Esophagus (tissue), 2 donors: Measurements from ENCODE around the gene MT3. TPM values are rescaled to one million over a fixed set of nuclear protein-coding genes. Genes with fewer than 3 reads are reported as not detected.
"Not testable (repeated sequence)": the region's sequence is repeated elsewhere in the genome, so short reads cannot be mapped to it uniquely, and the experiment has no call there.

Experiments
- H3K27ac ChIP-seq, 2 donors: one replicate each; pipeline ENCODE4 v1.5.1; 2013; ENCODE audit warnings: low read depth in 2 of 2, mild to moderate bottlenecking in 2 of 2, inconsistent platforms in 1 of 2, low read length in 1 of 2, moderate library complexity in 1 of 2
- H3K27me3 ChIP-seq, 2 donors: one replicate each; pipeline ENCODE4 v1.6.1; 2013; ENCODE audit warnings: low read length in 2 of 2, control low read depth in 1 of 2, mild to moderate bottlenecking in 1 of 2; ENCODE audit not compliant: insufficient read depth in 2 of 2, control insufficient read depth in 1 of 2
- H3K36me3 ChIP-seq, 2 donors: one replicate each; pipeline ENCODE4 v1.6.1; 2013; ENCODE audit warnings: low read length in 1 of 2; ENCODE audit not compliant: control insufficient read depth in 2 of 2, insufficient read depth in 2 of 2
- H3K4me1 ChIP-seq, 2 donors: one replicate each; pipeline ENCODE4 v1.6.1; 2013; ENCODE audit warnings: low read length in 1 of 2; ENCODE audit not compliant: control insufficient read depth in 2 of 2, insufficient read depth in 2 of 2
- H3K4me3 ChIP-seq, 2 donors: one replicate each; pipeline ENCODE4 v1.5.1; 2013; ENCODE audit warnings: low read length in 2 of 2, mild to moderate bottlenecking in 2 of 2, low read depth in 1 of 2, moderate library complexity in 1 of 2
- H3K9me3 ChIP-seq, 2 donors: one replicate each; pipeline ENCODE4 v1.6.1; 2013; ENCODE audit warnings: mild to moderate bottlenecking in 2 of 2, low read depth in 1 of 2, low read length in 1 of 2, moderate library complexity in 1 of 2; ENCODE audit not compliant: control insufficient read depth in 2 of 2, insufficient read depth in 1 of 2
- WGBS, 2 donors: extraction: QIAGEN DNeasy Blood & Tissue Kit; methylation state at CpG; one replicate each; pipeline ENCODE4 v1.1.7; 2013; 5-methylcytosine and 5-hydroxymethylcytosine counted together
- polyA plus RNA-seq, 2 donors: library from polyadenylated mRNA; stranded (reverse); fragments of 200-250 nt; gene quantifications; one replicate each; pipeline ENCODE4 v1.2.3, GENCODE V29; 2013
- donor health status: healthy with polysubstance abuse.
- donor health status: Bipolar disorder and iron deficiency.

The MT3 gene
- polyA plus RNA-seq, 2 donors, result 0.67 to 0.96 TPM

DNA sequence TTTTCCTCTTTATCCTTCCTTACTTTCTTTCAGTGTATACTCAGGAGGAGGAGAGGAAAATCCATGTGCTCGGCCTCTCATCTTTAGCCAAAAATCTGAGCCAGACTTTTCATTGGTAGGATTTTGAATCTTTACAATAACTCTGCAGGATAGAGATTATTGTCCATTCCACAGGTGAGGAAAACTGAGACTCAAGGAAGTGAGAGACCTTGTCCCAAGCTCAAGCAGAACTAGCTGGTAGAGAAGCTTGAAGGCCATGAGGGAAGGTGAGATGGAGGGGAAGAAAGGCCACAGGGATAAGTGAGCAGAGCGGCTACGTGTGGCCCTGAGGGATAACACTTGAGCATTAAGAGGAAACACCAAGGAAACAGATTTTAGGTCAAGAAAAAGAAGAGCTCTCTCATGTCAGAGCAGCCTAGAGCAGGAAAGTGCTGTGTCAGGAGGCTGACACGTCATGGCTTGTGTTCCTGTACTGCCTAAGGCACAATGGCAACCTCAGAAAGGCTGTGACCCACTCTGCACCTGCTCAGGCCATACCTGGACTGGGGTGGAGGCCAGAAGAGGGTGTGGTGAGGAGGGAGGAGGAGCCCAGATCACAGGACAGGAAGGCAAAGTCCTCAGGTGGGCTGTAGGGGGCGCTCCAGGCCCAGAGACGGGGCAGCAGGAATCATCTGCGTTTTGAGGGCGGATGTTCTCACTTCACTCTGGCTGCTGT is 12.6 kb upstream of the MT3 start:
- Histone ChIP-seq H3K4me3 (no peak overlapping the region), H3K27ac (peak overlapping the region; percentile 32 to 76), H3K9me3 (no peaks in the 10 kb centered on the region), H3K36me3 (no peaks in the 10 kb centered on the region), H3K4me1 (peaks cover 0 to 4% of the 10 kb centered on the region in 2 donors), H3K27me3 (no peaks in the 10 kb centered on the region)
- 22 to 25% methylated on average over 8 of the region's 8 CpGs for WGBS, 2 donors

DNA sequence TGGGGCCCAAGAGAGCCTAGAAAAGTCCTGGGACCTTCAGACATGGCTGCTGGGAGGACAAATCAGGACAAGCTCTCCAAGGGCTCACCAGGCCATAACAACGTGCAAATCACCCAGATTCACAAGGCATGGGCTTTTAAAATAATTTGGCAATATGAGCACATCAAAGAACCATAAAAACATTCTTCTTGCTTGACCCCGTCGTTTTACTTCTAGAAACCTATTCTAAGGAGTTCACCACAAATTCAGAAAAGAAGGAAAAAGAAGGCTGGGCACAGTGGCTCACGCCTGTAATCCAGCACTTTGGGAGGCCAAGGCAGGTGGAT is 12.1 kb upstream of the MT3 start:
- WGBS, 2 donors, result 61 to 74% methylated on average over 4 of the region's 4 CpGs
- H3K36me3 ChIP-seq, result no peaks in the 10 kb centered on the region
- H3K9me3 ChIP-seq, result no peaks in the 10 kb centered on the region
- H3K27me3 ChIP-seq, result no peaks in the 10 kb centered on the region
- H3K4me1 ChIP-seq, result peaks cover 0 to 4% of the 10 kb centered on the region in 2 donors
- no peak overlapping the region for H3K27ac ChIP-seq
- no peak overlapping the region for H3K4me3 ChIP-seq

DNA sequence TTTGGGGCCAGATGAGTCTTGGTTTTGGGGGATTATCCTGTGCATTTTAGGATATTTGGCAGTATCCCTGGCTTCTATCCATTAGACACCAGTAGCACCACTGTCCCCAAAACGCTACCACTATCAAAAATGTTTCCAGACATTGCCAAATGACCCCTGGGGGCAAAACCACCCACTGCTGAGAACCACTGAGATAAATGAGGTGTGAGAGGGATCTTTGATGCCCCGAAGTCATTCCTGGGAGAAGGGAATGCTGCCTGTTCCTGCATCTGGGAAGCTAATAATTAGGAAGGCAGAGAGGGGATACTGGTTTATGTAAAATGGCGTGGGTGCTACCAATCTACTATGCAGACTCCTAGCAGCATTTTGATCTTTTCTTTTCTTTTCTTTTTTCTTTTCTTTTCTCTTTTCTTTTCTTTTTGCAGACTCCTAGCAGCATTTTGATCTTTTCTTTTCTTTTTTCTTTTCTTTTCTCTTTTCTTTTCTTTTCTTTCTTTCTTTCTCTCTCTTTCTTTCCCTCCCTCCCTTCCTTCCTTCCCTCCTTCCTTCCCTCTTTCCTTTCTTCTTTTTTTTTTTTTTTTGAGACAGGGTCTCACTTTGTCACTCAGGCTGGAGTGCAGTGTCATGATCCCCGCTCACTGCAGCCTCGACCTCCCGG is 8.8 kb upstream of the MT3 start:
- WGBS, 2 donors, result 80 to 81% methylated on average over 6 of the region's 6 CpGs
- no peak overlapping the region for H3K27ac ChIP-seq
- peaks cover 0 to 4% of the 10 kb centered on the region in 2 donors for H3K4me1 ChIP-seq
- H3K36me3 ChIP-seq, result no peaks in the 10 kb centered on the region
- no peak overlapping the region for H3K4me3 ChIP-seq
- no peaks in the 10 kb centered on the region for H3K27me3 ChIP-seq
- H3K9me3 ChIP-seq, result no peaks in the 10 kb centered on the region

DNA sequence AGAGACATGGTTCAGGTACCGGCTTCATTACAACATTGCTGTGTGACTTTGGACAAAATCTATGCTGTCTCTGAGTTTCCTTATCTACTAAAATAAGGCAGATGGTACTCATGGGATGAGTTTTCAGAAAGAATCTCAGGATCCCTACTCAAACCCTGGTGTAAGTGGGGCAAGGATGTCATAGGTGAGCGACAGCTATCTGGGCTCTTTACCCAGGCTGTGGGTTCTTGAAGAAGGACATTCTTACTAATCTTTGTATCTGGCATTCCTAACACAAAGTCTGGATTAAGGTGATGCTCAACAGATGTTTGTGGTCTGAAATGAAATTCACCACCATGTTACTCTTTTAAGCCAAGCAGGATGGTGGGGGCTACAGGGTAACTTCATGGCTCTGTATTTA is 6.4 kb upstream of the MT3 start:
- 98 to 100% methylated on average over 2 of the region's 2 CpGs for WGBS, 2 donors
- not testable (repeated sequence) for H3K4me1 ChIP-seq, H3K27ac ChIP-seq, H3K27me3 ChIP-seq, H3K9me3 ChIP-seq, H3K36me3 ChIP-seq, H3K4me3 ChIP-seq

DNA sequence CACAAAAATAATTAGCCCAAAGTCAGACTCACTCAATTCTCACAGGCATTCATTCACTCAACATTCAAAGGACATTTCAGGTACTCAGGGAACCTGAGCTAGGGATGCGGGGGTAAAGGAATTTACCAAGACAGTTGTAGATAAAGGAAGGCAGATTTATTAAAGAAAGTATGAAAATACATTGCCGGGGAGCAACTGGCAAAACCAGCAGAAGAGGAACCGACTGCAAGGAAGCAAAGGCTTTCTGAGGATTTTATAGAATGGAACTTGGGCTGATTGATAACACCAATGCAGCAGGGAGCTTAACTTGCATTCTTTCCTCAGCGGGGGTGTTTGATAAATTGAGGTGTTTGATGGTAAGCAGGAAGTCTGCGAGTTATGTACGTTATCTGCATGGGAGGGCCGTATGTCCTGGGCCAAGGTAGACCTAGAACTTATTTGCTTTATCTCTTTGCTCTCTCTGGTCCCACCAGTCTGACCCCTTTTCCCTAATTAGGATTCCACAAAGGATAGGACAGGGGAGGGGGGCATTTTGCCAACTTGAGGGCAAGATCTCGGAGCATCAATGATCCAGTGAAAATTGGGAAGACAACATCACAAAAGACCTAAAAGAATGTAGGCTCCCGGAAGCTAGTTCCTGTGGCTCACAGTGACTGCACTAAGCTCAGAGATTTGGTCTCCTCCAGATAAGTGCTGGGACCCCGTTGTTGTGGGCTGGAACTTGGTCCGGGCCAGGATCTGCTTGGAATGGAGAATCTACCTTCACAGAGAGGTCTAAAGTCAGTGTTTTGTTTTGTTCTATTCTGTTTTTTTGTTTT is 5.8 kb upstream of the MT3 start:
- Histone ChIP-seq H3K27ac (no peak overlapping the region), H3K4me1 (no peaks in the 10 kb centered on the region), H3K27me3 (no peaks in the 10 kb centered on the region), H3K36me3 (no peaks in the 10 kb centered on the region), H3K4me3 (no peak overlapping the region), H3K9me3 (no peaks in the 10 kb centered on the region)
- WGBS, 2 donors, result 69 to 79% methylated on average over 11 of the region's 11 CpGs

DNA sequence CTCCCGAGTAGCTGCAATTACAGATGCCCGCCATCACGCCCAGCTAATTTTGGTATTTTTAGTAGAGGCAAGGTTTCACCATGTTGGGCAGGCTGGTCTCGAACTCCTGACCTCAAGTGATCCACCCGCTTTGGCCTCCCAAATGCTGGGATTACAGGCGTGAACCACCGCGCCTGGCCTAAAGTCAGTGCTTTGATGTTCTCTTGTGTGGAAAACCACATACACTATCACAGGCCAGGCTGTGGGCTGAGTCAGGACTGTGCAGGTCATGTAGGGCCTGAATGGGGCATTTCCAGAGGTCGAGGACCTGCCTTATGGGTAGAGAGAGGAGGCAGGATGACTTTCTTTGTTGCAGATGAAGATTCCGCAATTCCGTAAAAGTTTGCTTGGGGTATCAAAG is 5.1 kb upstream of the MT3 start:
- Histone ChIP-seq H3K9me3 (no peaks in the 10 kb centered on the region), H3K27ac (no peak overlapping the region), H3K4me1 (peaks cover 3 to 4% of the 10 kb centered on the region in 2 donors), H3K36me3 (no peaks in the 10 kb centered on the region), H3K27me3 (peaks cover 0 to under 1% of the 10 kb centered on the region in 2 donors), H3K4me3 (no peak overlapping the region)
- 85 to 90% methylated on average over 11 of the region's 11 CpGs for WGBS, 2 donors

DNA sequence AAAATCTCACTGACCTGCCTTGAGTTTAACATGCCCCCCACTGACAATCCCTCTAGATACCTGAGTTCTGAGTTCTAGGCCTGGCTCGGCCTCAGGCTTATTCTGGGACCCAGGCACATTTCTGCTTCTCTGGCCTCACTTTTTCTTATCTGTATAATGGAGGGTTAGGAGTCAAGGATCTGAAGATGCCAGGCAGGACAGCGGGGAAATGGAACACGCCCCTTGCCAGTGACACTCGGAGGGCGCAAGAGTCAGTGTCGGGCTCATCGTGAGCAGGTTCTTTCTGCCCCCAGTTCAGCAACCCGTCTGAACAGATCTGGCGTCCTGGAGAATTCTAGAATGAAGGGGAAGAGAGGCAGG is 567 bp upstream of the MT3 start:
- peaks cover 0 to 3% of the 10 kb centered on the region in 2 donors for H3K27me3 ChIP-seq
- 36 to 39% methylated on average over 9 of the region's 9 CpGs for WGBS, 2 donors
- H3K4me3 ChIP-seq, result peak overlapping the region in 1 of 2 donors; percentile 47
- no peaks in the 10 kb centered on the region for H3K36me3 ChIP-seq
- H3K27ac ChIP-seq, result no peak overlapping the region
- no peaks in the 10 kb centered on the region for H3K9me3 ChIP-seq
- peaks cover 7 to 8% of the 10 kb centered on the region in 2 donors for H3K4me1 ChIP-seq

DNA sequence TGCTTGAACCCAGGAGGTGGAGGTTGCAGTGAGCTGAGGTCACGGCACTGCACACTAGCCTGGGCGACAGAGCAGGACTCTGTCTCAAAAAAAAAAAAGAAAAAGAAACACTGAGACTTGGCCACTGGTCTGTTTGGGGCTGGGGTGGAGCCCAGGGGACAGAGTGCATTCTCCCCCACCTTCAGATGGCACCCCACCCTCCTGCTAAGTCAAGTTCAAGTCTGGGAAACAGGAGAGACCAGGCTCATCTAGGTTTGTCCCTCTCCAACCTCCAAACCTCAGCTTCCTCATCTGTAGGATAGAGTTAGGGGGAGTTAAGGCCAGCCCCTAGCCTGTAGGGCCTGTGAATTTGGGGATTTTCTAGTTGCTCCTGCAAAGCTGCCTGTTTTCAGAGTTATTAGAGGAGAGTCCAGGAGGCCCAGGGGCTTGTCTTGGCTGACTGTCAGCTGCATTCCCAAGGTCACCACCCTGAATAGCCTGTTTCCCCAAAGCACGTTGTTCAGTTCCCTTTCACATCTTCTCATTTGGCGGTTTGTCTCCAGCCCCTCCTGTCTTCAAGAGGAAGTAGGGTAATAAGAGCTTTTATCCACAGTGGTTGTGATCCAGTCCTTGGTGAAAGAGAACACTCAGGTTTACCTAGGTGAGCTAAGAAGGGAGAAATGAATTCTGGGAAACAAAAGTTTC is 2.2 kb downstream of the MT3 start:
- WGBS, 2 donors, result 61 to 67% methylated on average over 4 of the region's 4 CpGs
- H3K27ac ChIP-seq, result no peak overlapping the region
- H3K4me1 ChIP-seq, result peaks cover 7 to 8% of the 10 kb centered on the region in 2 donors
- peaks cover 0 to 2% of the 10 kb centered on the region in 2 donors for H3K9me3 ChIP-seq
- no peak overlapping the region for H3K4me3 ChIP-seq
- H3K27me3 ChIP-seq, result peaks cover 0 to 6% of the 10 kb centered on the region in 2 donors
- no peaks in the 10 kb centered on the region for H3K36me3 ChIP-seq

DNA sequence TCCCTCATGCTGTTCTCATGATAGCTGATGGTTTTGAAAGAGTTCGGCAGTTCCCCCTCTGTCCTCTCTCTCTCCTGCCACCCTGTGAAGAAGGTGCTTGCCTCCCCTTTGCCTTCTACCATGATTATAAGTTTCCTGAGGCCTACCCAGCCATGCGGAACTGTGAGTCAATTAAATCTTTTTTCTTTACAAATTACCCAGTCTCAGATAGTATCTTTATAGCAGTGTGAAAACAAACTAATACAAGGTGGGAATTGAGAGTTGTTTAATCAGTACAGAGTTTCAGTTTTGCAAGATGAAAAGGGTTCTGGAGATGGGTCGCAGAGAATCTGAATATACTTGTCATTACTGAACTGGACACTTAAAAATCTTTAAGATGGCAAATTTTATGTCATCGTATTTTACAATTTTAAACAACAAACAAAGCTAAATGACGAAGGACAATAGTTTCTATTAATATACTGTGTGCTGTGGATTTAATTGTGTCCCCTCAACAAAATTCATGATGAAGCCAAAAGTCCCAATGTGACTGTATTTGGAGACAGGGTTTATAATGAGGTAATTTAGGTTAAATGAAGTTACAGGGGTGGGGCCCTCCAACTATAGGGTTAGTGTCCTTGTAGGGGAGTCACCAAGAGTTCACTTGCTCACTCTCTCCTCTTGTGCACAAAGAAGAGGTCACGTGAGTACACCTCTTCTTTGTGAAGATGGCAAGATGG is 4.4 kb downstream of the MT3 start:
- Histone ChIP-seq H3K9me3 (peaks cover 0 to 2% of the 10 kb centered on the region in 2 donors), H3K36me3 (no peaks in the 10 kb centered on the region), H3K4me3 (no peak overlapping the region), H3K27ac (no peak overlapping the region), H3K27me3 (peaks cover 0 to 6% of the 10 kb centered on the region in 2 donors), H3K4me1 (peaks cover 7 to 8% of the 10 kb centered on the region in 2 donors)
- WGBS, 2 donors, result 90 to 94% methylated on average over 6 of the region's 6 CpGs
